ENCODE data around the gene TMEM131L.
"Not testable (repeated sequence)": the region's sequence is repeated elsewhere in the genome, so short reads cannot be mapped to it uniquely, and the experiment has no call there.

The TMEM131L gene

DNA sequence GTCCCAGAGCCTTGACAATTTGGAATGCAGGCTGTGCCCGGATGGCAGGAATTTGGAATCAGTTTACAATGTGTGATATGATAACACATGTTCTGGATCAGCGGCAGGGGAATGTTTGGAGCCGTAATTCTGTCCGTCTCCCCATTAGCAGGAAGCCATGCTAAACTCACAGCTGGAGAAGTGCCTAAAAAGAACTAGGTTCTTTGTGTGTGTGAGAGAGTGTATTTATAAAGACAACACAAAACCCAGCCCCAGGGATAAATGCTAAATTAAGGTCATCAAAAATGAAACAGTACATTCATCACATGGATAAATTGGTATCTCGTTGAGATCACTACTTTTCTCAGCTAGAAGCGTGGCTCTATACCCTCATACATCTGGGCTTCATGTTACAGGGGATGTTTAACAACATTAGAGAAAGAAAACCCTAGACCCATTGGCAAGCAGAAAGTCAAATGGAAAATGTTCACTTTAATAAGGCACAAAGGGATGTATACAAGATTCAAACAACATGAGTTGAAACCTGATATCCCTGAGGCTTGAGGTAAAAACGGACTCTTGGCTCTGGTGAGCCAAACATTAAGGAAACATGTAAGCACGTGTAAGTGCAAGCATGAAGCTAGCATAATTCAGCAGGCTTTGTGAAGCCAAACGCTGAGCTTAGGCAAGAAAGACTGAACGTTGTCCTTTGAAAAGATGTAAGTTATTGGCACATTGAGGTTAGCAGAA, 18.0 kb upstream of the TMEM131L start:
- no peak for DNase-seq

DNA sequence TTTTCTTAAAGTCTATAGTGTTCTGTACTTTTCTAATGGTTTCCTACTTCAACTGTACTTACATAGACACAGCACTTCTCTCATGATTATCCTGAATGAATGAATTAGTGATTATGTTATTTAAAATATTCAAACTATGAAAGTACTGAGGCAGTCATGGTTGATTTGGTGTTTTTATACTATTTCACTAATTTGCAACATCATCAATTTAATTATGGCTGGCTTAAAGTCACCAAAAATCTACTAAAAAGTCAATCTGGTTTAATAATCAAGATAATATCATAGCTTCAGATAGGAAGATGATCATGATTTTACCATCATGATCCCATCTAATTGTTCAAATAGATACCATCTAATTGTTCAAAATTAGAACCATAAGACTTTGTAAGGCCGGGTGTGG, 16.8 kb upstream of the TMEM131L start:
- DNase-seq, result no peak

DNA sequence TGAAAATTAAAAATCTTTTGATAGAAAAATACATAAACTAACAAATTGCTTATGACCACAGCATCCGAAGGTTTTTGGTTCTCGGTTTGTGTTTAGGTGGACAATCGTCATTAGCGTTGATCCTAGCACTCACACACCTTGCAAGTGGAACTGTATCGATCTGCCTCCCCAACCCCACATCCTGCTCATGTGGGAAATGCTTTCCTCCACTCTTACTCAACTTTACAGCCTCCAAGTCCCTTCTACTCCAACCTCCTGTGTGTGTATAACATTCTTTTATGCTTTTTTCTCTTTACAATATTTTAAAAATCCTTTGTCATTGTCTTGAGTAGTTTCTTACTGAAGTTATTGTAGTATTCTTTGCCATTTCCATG, 15.6 kb upstream of the TMEM131L start:
- no peak for DNase-seq

DNA sequence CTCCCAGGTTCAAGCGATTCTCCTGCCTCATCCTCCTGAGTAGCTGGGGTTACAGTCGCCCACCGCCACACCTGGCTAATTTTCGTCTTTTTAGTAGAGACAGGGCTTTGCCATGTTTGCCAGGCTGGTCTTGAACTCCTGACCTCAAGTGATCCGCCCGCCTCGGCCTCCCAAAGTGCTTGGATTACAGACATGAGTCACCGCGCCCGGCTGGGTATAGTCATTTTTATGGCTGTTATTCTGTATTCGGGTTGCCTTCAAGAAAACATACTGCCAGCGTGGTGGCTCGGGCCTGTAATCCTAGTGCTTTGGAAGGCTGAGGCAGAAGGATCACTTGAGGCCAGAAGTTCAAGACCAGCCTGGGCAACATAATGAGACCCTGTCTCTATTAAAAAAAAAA, 15.0 kb upstream of the TMEM131L start:
- not testable (repeated sequence) for DNase-seq

DNA sequence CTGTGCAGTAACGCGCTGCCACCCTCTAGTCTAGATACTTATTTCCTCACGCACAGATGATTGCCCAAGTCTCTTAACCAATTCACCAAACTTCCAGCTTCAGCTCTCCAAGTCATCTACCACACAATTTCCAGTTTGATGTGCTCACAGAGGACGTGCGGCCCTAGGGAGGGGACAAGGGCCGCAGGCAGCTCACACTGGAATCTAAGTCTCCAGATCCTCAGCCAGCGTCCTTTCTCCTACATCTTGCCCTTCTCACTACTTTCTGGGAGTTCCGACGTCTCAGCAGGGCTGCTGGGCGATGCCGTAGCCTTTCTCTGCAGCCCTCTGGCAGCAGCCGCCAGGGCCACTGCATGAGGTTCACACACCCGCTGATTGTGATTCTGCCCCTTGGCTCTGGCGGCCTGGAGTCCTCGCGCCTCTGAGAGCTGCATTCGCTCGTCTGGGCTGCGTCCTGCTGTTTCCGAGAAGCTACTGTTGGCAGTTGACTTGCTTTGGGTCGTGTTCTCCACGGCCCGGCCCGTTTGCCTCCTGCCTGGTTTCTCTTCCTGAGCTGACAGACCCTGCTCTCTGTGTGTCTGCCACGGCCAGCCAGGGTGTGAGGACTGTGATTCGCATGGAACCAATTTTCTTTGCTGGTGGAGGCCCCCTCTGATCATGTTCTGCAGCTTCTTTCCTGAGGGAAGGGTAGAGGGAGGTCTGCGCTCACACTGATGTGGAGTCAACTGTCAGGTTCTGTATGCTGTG, 14.1 kb upstream of the TMEM131L start:
- no peak for DNase-seq

GRCh38 chr4:153452658-153453378, 13.3 kb upstream of the TMEM131L start:
- no peak for DNase-seq

GRCh38 chr4:153453402-153453801, 12.8 kb upstream of the TMEM131L start:
- DNase-seq, result no peak

GRCh38 chr4:153458969-153459368, 7.2 kb upstream of the TMEM131L start:
- DNase-seq, result no peak

DNA sequence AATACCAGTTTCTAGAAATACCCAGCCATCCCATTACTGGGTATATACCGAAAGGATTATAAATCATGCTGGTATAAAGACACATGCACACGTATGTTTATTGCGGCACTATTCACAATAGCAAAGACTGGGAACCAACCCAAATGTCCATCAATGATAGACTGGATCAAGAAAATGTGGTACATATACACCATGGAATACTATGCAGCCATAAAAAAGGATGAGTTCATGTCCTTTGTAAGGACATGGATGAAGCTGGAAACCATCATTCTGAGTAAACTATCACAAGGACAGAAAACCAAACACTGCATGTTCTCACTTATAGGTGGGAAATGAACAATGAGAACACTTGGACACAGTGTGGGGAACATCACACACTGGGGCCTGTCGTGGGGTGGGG, 4.6 kb upstream of the TMEM131L start:
- not testable (repeated sequence) for DNase-seq

GRCh38 chr4:153464068-153464467, 2.1 kb upstream of the TMEM131L start:
- no peak for DNase-seq

GRCh38 chr4:153465140-153465539, 1.0 kb upstream of the TMEM131L start:
- DNase-seq, result no peak

GRCh38 chr4:153465615-153466080, 512 bp upstream of the TMEM131L start:
- peak; percentile 23 to 24 for DNase-seq

GRCh38 chr4:153466949-153467896, 1.1 kb downstream of the TMEM131L start:
- peak; percentile 40 to 76 for DNase-seq

DNA sequence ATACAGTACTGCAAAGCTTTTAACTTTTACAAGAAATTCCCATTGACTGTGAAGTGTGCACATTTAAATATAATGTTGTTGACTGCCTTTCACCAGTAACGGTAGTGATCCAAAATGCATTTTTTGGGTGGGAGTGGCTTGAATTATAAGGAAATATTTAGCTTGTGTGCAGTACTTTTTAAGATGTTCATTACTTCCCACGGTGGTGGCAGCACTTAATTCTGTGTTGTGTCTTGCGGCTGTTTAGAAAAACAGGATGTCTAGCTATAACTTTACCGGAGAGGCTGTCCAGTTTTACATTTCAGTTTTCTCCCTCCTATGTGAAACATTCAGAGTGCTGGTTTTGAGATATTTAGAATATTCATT, 1.7 kb downstream of the TMEM131L start:
- no peak for DNase-seq

- no peak for DNase-seq
Observed at GRCh38 chr4:153468587-153468986, 2.4 kb downstream of the TMEM131L start.

GRCh38 chr4:153469031-153469430, 2.9 kb downstream of the TMEM131L start:
- DNase-seq, result no peak

- not testable (repeated sequence) for DNase-seq
Observed at GRCh38 chr4:153471071-153471697, 5.0 kb downstream of the TMEM131L start.

DNA sequence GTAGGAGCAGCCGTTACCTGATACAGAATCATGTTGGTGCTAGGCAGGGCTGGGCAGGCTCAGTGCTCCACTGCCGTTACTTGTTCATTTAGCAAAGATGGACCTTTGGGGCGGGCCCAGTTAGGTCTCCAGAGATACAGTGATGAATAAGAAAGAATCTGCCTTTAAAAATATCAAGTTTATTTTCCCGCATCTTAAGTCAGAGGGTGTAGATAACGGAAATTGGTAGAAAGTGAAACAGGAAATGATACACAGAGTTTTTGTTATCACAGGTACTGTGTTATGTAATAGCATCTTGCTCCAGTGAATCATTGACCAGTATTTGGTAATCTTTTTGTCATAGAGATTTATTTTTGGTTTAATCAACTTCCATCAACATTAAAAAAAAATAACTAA, 5.5 kb downstream of the TMEM131L start:
- DNase-seq, result peak; percentile 32 to 35

DNA sequence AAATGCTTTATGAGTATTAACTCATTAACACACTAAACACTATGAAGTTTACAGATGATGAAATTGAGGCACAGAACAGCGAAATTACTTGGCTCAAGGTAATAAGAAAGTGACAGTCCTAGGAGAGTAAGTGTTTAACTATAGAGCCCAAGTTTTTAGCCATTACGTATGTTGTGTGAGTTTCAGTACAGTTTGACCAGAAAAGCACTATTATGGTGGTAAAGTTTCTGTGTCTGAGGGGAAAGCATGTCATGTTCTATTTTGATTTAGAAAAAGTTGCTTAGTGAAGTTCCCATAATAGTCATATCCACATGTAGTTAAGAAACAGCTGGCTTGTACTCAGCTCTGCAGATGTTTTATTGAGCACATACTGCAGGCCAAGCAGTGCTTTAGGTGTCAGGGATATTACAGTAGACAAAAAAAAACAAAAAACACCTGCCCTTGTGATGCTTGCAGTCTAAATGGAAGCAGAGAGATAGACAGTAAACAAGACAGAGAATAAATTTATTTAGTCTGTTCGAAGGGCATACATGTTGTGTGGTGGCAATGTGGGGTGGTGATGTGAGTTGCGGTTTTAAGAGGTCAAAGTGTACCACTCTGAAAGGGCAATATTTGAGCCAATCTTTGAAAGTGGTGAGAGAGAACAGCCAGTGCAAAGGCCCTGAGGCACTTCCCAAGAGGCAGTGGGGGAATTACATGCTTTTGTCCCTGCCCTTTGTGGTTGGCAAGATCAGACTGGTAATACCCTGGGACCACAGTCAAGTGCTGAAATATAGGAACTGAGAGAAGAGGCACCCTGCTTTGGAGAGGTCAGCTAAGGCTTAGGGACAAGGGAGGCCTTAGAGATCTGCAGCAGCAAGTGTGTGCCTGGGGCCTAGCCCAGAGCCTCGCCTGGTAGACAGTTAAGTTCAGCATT, 6.2 kb downstream of the TMEM131L start:
- no peak for DNase-seq

- DNase-seq, result no peak
Observed at GRCh38 chr4:153474251-153474650, 8.1 kb downstream of the TMEM131L start.

All from stimulated activated CD4-positive, alpha-beta T cell treated with anti-CD3 and anti-CD28 coated beads, Interleukin-4, amount 100 ng/mL, for 4 hours (primary cell).